CD8-positive, alpha-beta memory T cell (primary cell): Measurements from ENCODE around the gene PSMB7. TPM values are rescaled to one million over a fixed set of nuclear protein-coding genes. Genes with fewer than 3 reads are reported as not detected.

Experiments used
- CTCF ChIA-PET: fragments of 350-600 bp; sonication (Branson Sonifier 250); formaldehyde crosslinking; loops from one replicate; lab custom pipeline; 2021; ENCODE audit warnings: antibody characterized with exemption; lab: Charles Lee
- POLR2A ChIA-PET: fragments of 350-600 bp; sonication (Branson Sonifier 250); formaldehyde crosslinking; loops from one replicate; lab custom pipeline; 2021; ENCODE audit warnings: antibody characterized with exemption; lab: Charles Lee
- DNase-seq, 5 donors: peaks; one replicate each; pipeline versions ENCODE4 v3.0.0 to v3.0.0-alpha.2; 2020 to 2022; ENCODE audit warnings: mixed read lengths in 1 of 5
- H3K27ac ChIP-seq: one replicate; pipeline ENCODE4 v1.7.0; 2013; ENCODE audit warnings: low read depth, mild to moderate bottlenecking, low read length, moderate library complexity
- H3K27me3 ChIP-seq: 2 replicates; pipeline ENCODE4 v1.7.0; 2013; ENCODE audit warnings: low read length, mild to moderate bottlenecking; ENCODE audit not compliant: insufficient read depth, poor library complexity, severe bottlenecking
- H3K36me3 ChIP-seq: 2 replicates; pipeline ENCODE4 v1.7.0; 2013; ENCODE audit warnings: mild to moderate bottlenecking, low read length, moderate library complexity; ENCODE audit not compliant: insufficient read depth
- H3K4me1 ChIP-seq: 2 replicates; pipeline ENCODE4 v1.7.0; 2013; ENCODE audit warnings: mild to moderate bottlenecking, low read length, moderate library complexity; ENCODE audit not compliant: insufficient read depth
- H3K4me3 ChIP-seq: 2 replicates; pipeline ENCODE4 v1.7.0; 2013; ENCODE audit warnings: mild to moderate bottlenecking, low read length
- H3K9me3 ChIP-seq: 2 replicates; pipeline ENCODE4 v1.7.0; 2013; ENCODE audit warnings: mild to moderate bottlenecking, low read length
- H3K27ac Mint-ChIP-seq, 8 donors: one replicate each; pipeline ENCODE4 v1.8.0; 2020 to 2021; ENCODE audit warnings: mixed read lengths in 8 of 8, mild to moderate bottlenecking in 6 of 8, inconsistent platforms in 3 of 8, moderate library complexity in 3 of 8
- H3K27me3 Mint-ChIP-seq, 2 donors: one replicate each; pipeline ENCODE4 v1.8.0; 2020 to 2021; ENCODE audit warnings: mixed read lengths in 2 of 2, mild to moderate bottlenecking in 1 of 2, moderate library complexity in 1 of 2
- H3K36me3 Mint-ChIP-seq, 3 donors: one replicate each; pipeline ENCODE4 v1.8.0; 2020 to 2021; ENCODE audit warnings: mixed read lengths in 3 of 3, inconsistent platforms in 1 of 3, mild to moderate bottlenecking in 1 of 3
- H3K4me1 Mint-ChIP-seq, 3 donors: one replicate each; pipeline ENCODE4 v1.8.0; 2020 to 2021; ENCODE audit warnings: mixed read lengths in 3 of 3, inconsistent platforms in 1 of 3, mild to moderate bottlenecking in 1 of 3
- H3K4me3 Mint-ChIP-seq, 7 donors: one replicate each; pipeline ENCODE4 v1.8.0; 2020 to 2021; ENCODE audit warnings: mixed read lengths in 7 of 7, mild to moderate bottlenecking in 6 of 7, moderate library complexity in 4 of 7, inconsistent platforms in 2 of 7
- H3K9me3 Mint-ChIP-seq, 5 donors: one replicate each; pipeline ENCODE4 v1.8.0; 2020 to 2022; ENCODE audit warnings: mixed read lengths in 5 of 5, mild to moderate bottlenecking in 3 of 5, moderate library complexity in 2 of 5, inconsistent platforms in 1 of 5
- polyA plus RNA-seq: library from polyadenylated mRNA; unstranded; fragments of 300-500 nt; fragmentation: Illumina TruSeq; gene quantifications from one replicate; pipeline ENCODE4 v1.2.3, GENCODE V29; 2021
- total RNA-seq, 2 experiments: library from RNA; stranded (reverse); gene quantifications; one replicate each; pipeline ENCODE4 v1.2.3, GENCODE V29; 2021

Gene PSMB7
- total and polyA plus RNA-seq, 3 experiments from 2014 or later, result 161 to 215 (median 215) TPM

DNA sequence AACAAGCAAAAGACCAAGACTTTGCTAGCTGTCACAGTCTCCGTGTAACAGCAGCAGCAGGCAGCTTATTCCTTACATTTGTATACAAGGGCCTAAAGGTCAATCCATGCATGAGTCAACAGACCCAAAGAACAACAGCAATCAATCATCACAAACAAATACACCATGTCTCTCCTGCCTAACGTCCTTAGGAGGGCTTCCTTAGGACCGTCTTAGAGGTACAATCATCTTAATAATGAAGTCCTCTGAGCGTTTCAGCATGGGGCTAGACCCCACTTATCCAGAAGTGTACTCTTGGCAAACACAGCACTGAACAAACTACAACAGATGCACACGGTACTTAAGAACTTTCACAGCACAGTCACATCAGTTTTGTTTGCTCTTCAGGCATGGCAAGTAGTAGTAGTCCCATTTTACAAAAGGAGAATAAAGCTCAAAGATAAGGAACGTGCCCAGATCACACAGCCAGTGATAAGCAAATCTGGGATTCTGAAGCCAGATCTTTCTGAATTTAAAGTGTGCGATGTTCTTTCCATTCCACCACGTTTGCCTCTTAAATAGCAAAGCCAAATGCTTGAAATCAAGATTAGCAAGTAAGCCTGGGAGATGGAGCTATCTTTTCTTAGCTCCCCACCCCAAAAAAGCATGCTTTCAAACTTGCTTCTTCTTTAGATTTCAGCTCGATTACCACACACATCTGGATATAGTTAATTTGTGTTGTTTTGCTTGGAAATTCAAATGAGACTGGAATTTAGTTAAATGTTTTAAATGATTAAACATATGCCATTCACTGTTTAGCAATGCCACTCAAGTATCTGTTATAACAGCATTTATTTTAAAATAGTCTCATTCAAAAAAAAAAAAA is 24.2 kb downstream of the PSMB7 start:
- Mint-ChIP-seq H3K4me1 (peaks cover 54 to 93% (median 88%) of the 10 kb centered on the region in 3 donors), H3K4me3 (no peak overlapping the region), H3K27me3 (no peaks in the 10 kb centered on the region), H3K27ac (peak overlapping the region in 2 of 8 donors; percentile 1 to 69), H3K36me3 (peaks cover 0 to 49% (median 5%) of the 10 kb centered on the region in 3 donors), H3K9me3 (no peaks in the 10 kb centered on the region)
- Histone ChIP-seq H3K9me3 (no peaks in the 10 kb centered on the region), H3K36me3 (no peaks in the 10 kb centered on the region), H3K27ac (no peak overlapping the region), H3K27me3 (no peaks in the 10 kb centered on the region), H3K4me3 (no peak overlapping the region), H3K4me1 (peaks cover 18% of the 10 kb centered on the region)
- POLR2A ChIA-PET, result no interaction called here
- no peak for DNase-seq
- CTCF ChIA-PET, result no interaction called here

- Mint-ChIP-seq H3K27ac (peak overlapping the region in 4 of 8 donors; percentile 1 to 79 (median 52)), H3K27me3 (no peaks in the 10 kb centered on the region), H3K9me3 (no peaks in the 10 kb centered on the region), H3K4me1 (peaks cover 49 to 82% (median 81%) of the 10 kb centered on the region in 3 donors), H3K4me3 (peak overlapping the region in 1 of 7 donors; percentile 6), H3K36me3 (peaks cover 0 to 43% (median 9%) of the 10 kb centered on the region in 3 donors)
- ChIA-PET POLR2A (no interaction called here), CTCF (no interaction called here)
- Histone ChIP-seq H3K4me1 (peaks cover 18% of the 10 kb centered on the region), H3K27me3 (no peaks in the 10 kb centered on the region), H3K4me3 (no peak overlapping the region), H3K9me3 (no peaks in the 10 kb centered on the region), H3K36me3 (peaks cover 3% of the 10 kb centered on the region), H3K27ac (no peak overlapping the region)
- DNase-seq, result no peak
Observed at GRCh38 chr9:124389146-124389939, 25.9 kb downstream of the PSMB7 start.

DNA sequence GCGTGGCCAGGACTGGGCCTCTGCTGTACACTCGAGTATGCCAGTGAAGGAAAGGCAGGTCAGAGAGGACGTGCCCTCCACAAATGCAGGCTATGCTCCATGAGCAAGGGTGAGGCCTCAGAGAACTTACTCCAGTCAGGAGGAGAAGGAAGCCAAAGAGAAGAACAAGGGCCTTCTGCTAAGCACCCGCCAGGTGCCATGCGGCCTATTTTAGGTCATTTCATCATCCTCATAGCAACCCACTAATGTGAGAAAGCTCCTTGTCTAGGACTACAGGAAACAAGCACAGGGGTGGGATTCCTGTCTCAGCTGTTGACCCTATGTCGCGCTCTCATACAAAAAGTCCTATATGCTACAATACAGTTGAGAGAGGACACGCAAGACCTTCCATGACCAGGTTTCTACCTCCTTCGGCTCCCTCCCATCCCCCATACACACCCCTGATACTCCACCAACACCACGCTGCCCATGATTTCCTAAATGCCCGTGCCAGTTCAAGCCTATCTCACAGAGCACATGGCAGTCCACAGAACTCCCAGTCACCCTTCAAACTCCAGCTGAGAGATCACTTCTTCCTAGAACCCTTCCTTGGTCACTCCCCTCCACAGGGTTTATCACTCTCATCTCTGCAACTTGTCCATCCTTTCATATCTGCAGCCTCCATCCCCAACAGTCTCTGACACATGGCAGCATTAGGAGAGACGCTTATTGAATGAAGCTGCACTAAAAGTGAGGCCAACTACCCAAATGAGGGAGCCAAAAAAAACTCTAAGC is 26.8 kb downstream of the PSMB7 start:
- H3K4me1 Mint-ChIP-seq, result peaks cover 45 to 75% (median 72%) of the 10 kb centered on the region in 3 donors
- H3K4me1 ChIP-seq, result peaks cover 18% of the 10 kb centered on the region
- no peaks in the 10 kb centered on the region for H3K27me3 Mint-ChIP-seq

GRCh38 chr9:124386201-124386600 is 29.0 kb downstream of the PSMB7 start:
- Histone ChIP-seq H3K4me1 (peaks cover 18% of the 10 kb centered on the region), H3K9me3 (no peaks in the 10 kb centered on the region), H3K27ac (no peak overlapping the region), H3K27me3 (no peaks in the 10 kb centered on the region), H3K4me3 (no peak overlapping the region), H3K36me3 (peaks cover 19% of the 10 kb centered on the region)
- peaks cover 0 to 50% (median 21%) of the 10 kb centered on the region in 3 donors for H3K36me3 Mint-ChIP-seq
- H3K27me3 Mint-ChIP-seq, result no peaks in the 10 kb centered on the region
- CTCF ChIA-PET, result interaction anchor here (1.0 kb wide), 1 partner anchor 260 kb away, joined by 3 read pairs; no protein-coding TSS in a partner anchor
- no peak for DNase-seq
- H3K9me3 Mint-ChIP-seq, result no peaks in the 10 kb centered on the region
- no peak overlapping the region for H3K4me3 Mint-ChIP-seq
- H3K27ac Mint-ChIP-seq, result no peak overlapping the region
- H3K4me1 Mint-ChIP-seq, result peaks cover 40 to 63% (median 50%) of the 10 kb centered on the region in 3 donors
- POLR2A ChIA-PET, result no interaction called here

More for the DNA sequence above, 26.8 kb downstream of the PSMB7 start:
- Mint-ChIP-seq H3K27ac (peak overlapping the region in 3 of 8 donors; percentile 4 to 72 (median 44)), H3K9me3 (no peaks in the 10 kb centered on the region), H3K36me3 (peaks cover 0 to 43% (median 16%) of the 10 kb centered on the region in 3 donors), H3K4me3 (peak overlapping the region in 1 of 7 donors; percentile 8)
- no peak overlapping the region for H3K4me3 ChIP-seq
- ChIA-PET CTCF (interaction anchor here (1.5 kb wide), 1 partner anchor 262 kb away, joined by 6 read pairs; no protein-coding TSS in a partner anchor), POLR2A (no interaction called here)
- peaks cover 12% of the 10 kb centered on the region for H3K36me3 ChIP-seq
- no peaks in the 10 kb centered on the region for H3K9me3 ChIP-seq
- no peak for DNase-seq
- no peak overlapping the region for H3K27ac ChIP-seq
- H3K27me3 ChIP-seq, result no peaks in the 10 kb centered on the region

DNA sequence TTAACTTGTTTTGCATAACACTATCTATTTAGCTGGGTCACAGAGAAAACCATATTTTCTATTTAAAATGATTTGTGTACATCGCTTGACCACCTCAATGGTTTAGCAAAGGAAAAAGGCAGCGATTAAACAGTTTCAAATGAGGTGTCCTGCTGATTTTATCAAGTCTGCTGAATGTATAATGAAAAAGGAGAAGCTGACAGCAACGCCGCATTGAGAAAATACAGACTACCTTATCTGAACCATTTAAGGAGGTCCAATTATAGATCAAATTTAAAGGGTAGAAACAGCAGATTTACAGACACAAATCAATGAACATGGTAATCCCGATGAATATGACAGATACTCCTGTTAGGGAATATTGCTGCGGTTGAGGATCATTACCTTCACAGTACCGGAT is 29.6 kb downstream of the PSMB7 start:
- H3K27me3 ChIP-seq, result no peaks in the 10 kb centered on the region
- no peak overlapping the region for H3K4me3 ChIP-seq
- H3K36me3 Mint-ChIP-seq, result peaks cover 0 to 50% (median 19%) of the 10 kb centered on the region in 3 donors
- no peaks in the 10 kb centered on the region for H3K9me3 ChIP-seq
- ChIA-PET POLR2A (no interaction called here), CTCF (interaction anchor here (1.0 to 1.7 kb wide), 2 partner anchors 9 to 259 kb away, joined by 3 to 5 read pairs; no protein-coding TSS in a partner anchor)
- no peak overlapping the region for H3K27ac ChIP-seq
- no peak overlapping the region for H3K4me3 Mint-ChIP-seq
- no peaks in the 10 kb centered on the region for H3K9me3 Mint-ChIP-seq
- no peak for DNase-seq
- H3K27me3 Mint-ChIP-seq, result no peaks in the 10 kb centered on the region
- H3K36me3 ChIP-seq, result peaks cover 19% of the 10 kb centered on the region
- no peak overlapping the region for H3K27ac Mint-ChIP-seq
- peaks cover 14% of the 10 kb centered on the region for H3K4me1 ChIP-seq
- peaks cover 36 to 57% (median 44%) of the 10 kb centered on the region in 3 donors for H3K4me1 Mint-ChIP-seq

- Histone ChIP-seq H3K4me1 (peaks cover 11% of the 10 kb centered on the region), H3K27ac (no peak overlapping the region), H3K9me3 (no peaks in the 10 kb centered on the region), H3K36me3 (peaks cover 23% of the 10 kb centered on the region), H3K27me3 (no peaks in the 10 kb centered on the region), H3K4me3 (no peak overlapping the region)
- CTCF ChIA-PET, result interaction anchor here (1.7 kb wide), 1 partner anchor 10 kb away, joined by 5 read pairs; no protein-coding TSS in a partner anchor
- Mint-ChIP-seq H3K4me3 (no peak overlapping the region), H3K9me3 (no peaks in the 10 kb centered on the region), H3K4me1 (peaks cover 35 to 50% (median 37%) of the 10 kb centered on the region in 3 donors), H3K27me3 (no peaks in the 10 kb centered on the region), H3K36me3 (peaks cover 0 to 55% (median 19%) of the 10 kb centered on the region in 3 donors), H3K27ac (no peak overlapping the region)
- POLR2A ChIA-PET, result no interaction called here
- DNase-seq, result no peak
Observed at GRCh38 chr9:124384846-124385245, 30.4 kb downstream of the PSMB7 start.

GRCh38 chr9:124384210-124384609 is 31.0 kb downstream of the PSMB7 start:
- H3K9me3 ChIP-seq, result no peaks in the 10 kb centered on the region
- no peak overlapping the region for H3K4me3 ChIP-seq
- no peaks in the 10 kb centered on the region for H3K27me3 ChIP-seq
- peaks cover 31 to 43% (median 36%) of the 10 kb centered on the region in 3 donors for H3K4me1 Mint-ChIP-seq
- peaks cover 24% of the 10 kb centered on the region for H3K36me3 ChIP-seq
- H3K27me3 Mint-ChIP-seq, result no peaks in the 10 kb centered on the region
- ChIA-PET POLR2A (no interaction called here), CTCF (interaction anchor here (1.7 kb wide), 1 partner anchor 11 kb away, joined by 5 read pairs; no protein-coding TSS in a partner anchor)
- H3K4me3 Mint-ChIP-seq, result no peak overlapping the region
- no peak for DNase-seq
- H3K4me1 ChIP-seq, result peaks cover 8% of the 10 kb centered on the region
- H3K36me3 Mint-ChIP-seq, result peaks cover 0 to 54% (median 19%) of the 10 kb centered on the region in 3 donors
- no peak overlapping the region for H3K27ac Mint-ChIP-seq
- no peak overlapping the region for H3K27ac ChIP-seq
- H3K9me3 Mint-ChIP-seq, result no peaks in the 10 kb centered on the region
